Progenitor cell of endocrine pancreas (in vitro differentiated cells): ENCODE results near the gene ZFP82. TPM values are rescaled to one million over a fixed set of nuclear protein-coding genes. Genes with fewer than 3 reads are reported as not detected.

Experiments used
- DNase-seq: peaks from one replicate; pipeline ENCODE4 v3.0.0; 2021; ENCODE audit warnings: low spot score; ENCODE audit not compliant: unreplicated experiment
- H3K27ac Mint-ChIP-seq: 2 replicates; pipeline ENCODE4 v1.8.0; 2021; ENCODE audit warnings: mild to moderate bottlenecking, moderate library complexity, mixed read lengths
- H3K27me3 Mint-ChIP-seq: 2 replicates; pipeline ENCODE4 v1.8.0; 2021; ENCODE audit warnings: mixed read lengths
- H3K36me3 Mint-ChIP-seq: 2 replicates; pipeline ENCODE4 v1.8.0; 2022; ENCODE audit warnings: mixed read lengths; ENCODE audit not compliant: insufficient read depth
- H3K4me1 Mint-ChIP-seq: 2 replicates; pipeline ENCODE4 v1.8.0; 2021; ENCODE audit warnings: low read depth, mixed read lengths
- H3K4me3 Mint-ChIP-seq: 2 replicates; pipeline ENCODE4 v1.8.0; 2021; ENCODE audit warnings: low read depth, mild to moderate bottlenecking, moderate library complexity, mixed read lengths
- H3K9me3 Mint-ChIP-seq: 2 replicates; pipeline ENCODE4 v1.8.0; 2021; ENCODE audit warnings: low read depth, mixed read lengths
- long read RNA-seq: library from polyadenylated mRNA; unstranded; transcript quantifications from one replicate; pipeline ENCODE4 v2.0.0, GENCODE V29; 2020
- total RNA-seq: library from RNA; stranded (reverse); gene quantifications from 2 replicates; pipeline ENCODE4 v1.2.1, GENCODE V29; 2021
- TF ChIP-seq, protein P1 (sequence below): fragments of 200-600 bp; sonication (generic); IDR thresholded peaks from one replicate; pipeline ENCODE4 v1.5.0; 2021; ENCODE audit warnings: antibody characterized with exemption, mild to moderate bottlenecking; ENCODE audit not compliant: unreplicated experiment

Gene ZFP82
- 15.4 and 16.4 TPM in 2 replicates for total RNA-seq
- long read RNA-seq, full-length matches to known transcripts, result 80 of 120 reads
- long read RNA-seq, partial matches to known transcripts, result 2 of 120 reads
- long read RNA-seq, other reads (novel, unspliced or antisense), result 38 of 120 reads

GRCh38 chr19:36418287-36419001 is at the start of gene ZFP82:
ZFP82 (minus strand) TSS chr19:36418644; CDS start chr19:36409789, 8,855 bp downstream.
- no peaks in the 10 kb centered on the region for H3K27me3 Mint-ChIP-seq
- H3K9me3 Mint-ChIP-seq, result no peaks in the 10 kb centered on the region
- peak; percentile 84 for DNase-seq
- TF ChIP-seq, protein P1, sequence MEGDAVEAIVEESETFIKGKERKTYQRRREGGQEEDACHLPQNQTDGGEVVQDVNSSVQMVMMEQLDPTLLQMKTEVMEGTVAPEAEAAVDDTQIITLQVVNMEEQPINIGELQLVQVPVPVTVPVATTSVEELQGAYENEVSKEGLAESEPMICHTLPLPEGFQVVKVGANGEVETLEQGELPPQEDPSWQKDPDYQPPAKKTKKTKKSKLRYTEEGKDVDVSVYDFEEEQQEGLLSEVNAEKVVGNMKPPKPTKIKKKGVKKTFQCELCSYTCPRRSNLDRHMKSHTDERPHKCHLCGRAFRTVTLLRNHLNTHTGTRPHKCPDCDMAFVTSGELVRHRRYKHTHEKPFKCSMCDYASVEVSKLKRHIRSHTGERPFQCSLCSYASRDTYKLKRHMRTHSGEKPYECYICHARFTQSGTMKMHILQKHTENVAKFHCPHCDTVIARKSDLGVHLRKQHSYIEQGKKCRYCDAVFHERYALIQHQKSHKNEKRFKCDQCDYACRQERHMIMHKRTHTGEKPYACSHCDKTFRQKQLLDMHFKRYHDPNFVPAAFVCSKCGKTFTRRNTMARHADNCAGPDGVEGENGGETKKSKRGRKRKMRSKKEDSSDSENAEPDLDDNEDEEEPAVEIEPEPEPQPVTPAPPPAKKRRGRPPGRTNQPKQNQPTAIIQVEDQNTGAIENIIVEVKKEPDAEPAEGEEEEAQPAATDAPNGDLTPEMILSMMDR, result no peak
- H3K27ac Mint-ChIP-seq, result peak within 1 kb of the TSS; percentile 98
- peaks cover 6% of the 10 kb centered on the region for H3K36me3 Mint-ChIP-seq
- H3K4me3 Mint-ChIP-seq, result peak within 1 kb of the TSS; percentile 96
- H3K4me1 Mint-ChIP-seq, result peaks cover 13% of the 10 kb centered on the region

DNA sequence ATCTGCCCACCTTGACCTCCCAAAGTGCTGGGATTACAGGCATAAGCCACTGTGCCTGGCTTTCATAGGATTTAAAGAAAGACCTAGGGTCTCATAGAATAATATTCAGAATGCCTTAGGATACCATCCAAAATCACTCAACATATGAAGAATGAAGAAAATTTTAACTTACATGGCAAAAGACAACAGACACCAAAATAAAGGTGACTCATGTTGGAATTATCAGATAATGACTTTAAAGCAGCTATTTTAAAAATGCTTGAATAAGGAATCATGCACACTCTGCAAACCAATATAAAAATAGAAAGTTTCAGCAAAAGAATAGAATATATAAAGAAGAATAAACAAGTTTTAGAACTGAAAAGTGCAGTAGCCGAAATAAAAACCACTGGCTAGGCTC is 41.6 kb upstream of the ZFP82 start:
- TF ChIP-seq, protein P1, result no peak
- H3K27ac Mint-ChIP-seq, result no peak overlapping the region
- peaks cover 18% of the 10 kb centered on the region for H3K9me3 Mint-ChIP-seq
- DNase-seq, result no peak
- no peaks in the 10 kb centered on the region for H3K4me1 Mint-ChIP-seq
- peaks cover 53% of the 10 kb centered on the region for H3K36me3 Mint-ChIP-seq
- no peak overlapping the region for H3K4me3 Mint-ChIP-seq
- no peaks in the 10 kb centered on the region for H3K27me3 Mint-ChIP-seq

- H3K9me3 Mint-ChIP-seq, result peaks cover 37% of the 10 kb centered on the region
- H3K27ac Mint-ChIP-seq, result no peak overlapping the region
- TF ChIP-seq, protein P1, result no peak
- no peaks in the 10 kb centered on the region for H3K4me1 Mint-ChIP-seq
- H3K27me3 Mint-ChIP-seq, result no peaks in the 10 kb centered on the region
- DNase-seq, result no peak
- no peak overlapping the region for H3K4me3 Mint-ChIP-seq
- peaks cover 73% of the 10 kb centered on the region for H3K36me3 Mint-ChIP-seq
Measured at GRCh38 chr19:36456831-36457230, 38.4 kb upstream of the ZFP82 start.

DNA sequence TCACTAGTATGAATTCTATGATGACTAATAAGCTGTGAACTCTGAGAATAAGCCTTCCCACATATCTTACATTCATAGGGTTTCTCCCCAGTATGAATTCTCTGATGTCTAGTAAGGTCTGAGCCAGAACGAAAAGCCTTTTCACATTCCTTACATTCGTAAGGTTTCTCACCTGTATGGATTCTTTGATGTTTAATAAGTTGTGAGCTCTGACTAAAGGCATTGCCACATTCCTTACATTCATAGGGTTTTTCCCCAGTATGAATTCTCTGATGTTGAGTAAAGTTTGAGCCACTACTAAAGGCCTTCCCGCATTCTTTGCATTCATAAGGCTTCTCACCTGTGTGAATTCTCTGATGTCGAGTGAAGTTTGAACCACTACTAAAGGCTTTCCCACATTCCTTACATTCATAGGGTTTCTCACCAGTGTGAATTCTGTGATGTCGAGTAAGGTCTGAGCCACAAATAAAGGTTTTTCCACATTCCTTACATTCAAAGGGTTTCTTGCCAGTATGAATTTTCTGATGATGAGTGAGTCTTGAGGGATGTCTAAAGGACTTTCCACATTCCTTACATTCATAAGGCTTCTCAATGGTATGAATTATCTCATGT is 30.7 kb upstream of the ZFP82 start:
- Mint-ChIP-seq H3K4me1 (no peaks in the 10 kb centered on the region), H3K27me3 (no peaks in the 10 kb centered on the region), H3K27ac (no peak overlapping the region), H3K4me3 (no peak overlapping the region), H3K36me3 (peaks cover 84% of the 10 kb centered on the region), H3K9me3 (peaks cover 49% of the 10 kb centered on the region)
- TF ChIP-seq, protein P1, result no peak
- no peak for DNase-seq

DNA sequence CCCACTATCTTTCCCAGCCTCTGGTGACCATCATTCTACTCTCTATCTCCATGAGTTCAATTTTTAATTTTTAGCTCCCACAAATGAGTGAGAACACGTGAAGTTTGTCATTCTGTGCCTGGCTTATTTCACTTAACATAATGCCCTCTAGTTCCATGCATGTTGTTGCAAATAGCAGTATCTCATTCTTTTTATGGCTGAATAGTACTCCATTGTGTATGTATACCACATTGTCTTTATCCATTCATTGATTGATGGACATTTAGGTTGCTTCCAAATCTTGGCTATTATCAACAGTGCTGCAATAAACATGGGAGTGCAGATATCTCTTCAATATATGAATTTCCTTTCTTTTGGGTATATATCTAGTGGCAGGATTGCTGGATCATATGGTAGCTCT is 22.9 kb upstream of the ZFP82 start:
- TF ChIP-seq, protein P1, result no peak
- H3K27ac Mint-ChIP-seq, result no peak overlapping the region
- no peak overlapping the region for H3K4me3 Mint-ChIP-seq
- H3K4me1 Mint-ChIP-seq, result no peaks in the 10 kb centered on the region
- peaks cover 29% of the 10 kb centered on the region for H3K9me3 Mint-ChIP-seq
- no peaks in the 10 kb centered on the region for H3K27me3 Mint-ChIP-seq
- H3K36me3 Mint-ChIP-seq, result peaks cover 16% of the 10 kb centered on the region
- no peak for DNase-seq
